Hepatocyte (in vitro differentiated cells): ENCODE data around the gene ZNF835. TPM values are rescaled to one million over a fixed set of nuclear protein-coding genes. Genes with fewer than 3 reads are reported as not detected.

Source experiments
- DNase-seq: peaks from one replicate; pipeline ENCODE4 v3.0.0-alpha.2; 2016; ENCODE audit warnings: low spot score
- H2AFZ ChIP-seq: fragments of 200-600 bp; sonication (generic); 2 replicates; pipeline ENCODE4 v1.6.0; 2016; ENCODE audit warnings: antibody characterized with exemption, mild to moderate bottlenecking
- H3K27ac ChIP-seq: fragments of 200-600 bp; sonication (generic); 2 replicates; pipeline ENCODE4 v1.5.1; 2016; ENCODE audit warnings: mild to moderate bottlenecking
- H3K27me3 ChIP-seq: fragments of 200-600 bp; sonication (generic); 2 replicates; pipeline ENCODE4 v1.6.1; 2016
- H3K36me3 ChIP-seq: fragments of 200-600 bp; sonication (generic); replicated peaks from 2 replicates; pipeline ENCODE4 v1.5.1; 2016; ENCODE audit warnings: low read depth; ENCODE audit not compliant: insufficient read depth
- H3K4me1 ChIP-seq: fragments of 200-600 bp; sonication (generic); 2 replicates; pipeline ENCODE4 v1.5.1; 2016; ENCODE audit warnings: mild to moderate bottlenecking, moderate library complexity; ENCODE audit not compliant: insufficient read depth
- H3K4me2 ChIP-seq: fragments of 200-600 bp; sonication (generic); 2 replicates; pipeline ENCODE4 v1.6.0; 2016
- H3K4me3 ChIP-seq: fragments of 200-600 bp; sonication (generic); 2 replicates; pipeline ENCODE4 v1.5.1; 2016; ENCODE audit warnings: mild to moderate bottlenecking
- H3K79me2 ChIP-seq: fragments of 200-600 bp; sonication (generic); 2 replicates; pipeline ENCODE4 v1.6.0; 2017; ENCODE audit warnings: mild to moderate bottlenecking
- H3K9me2 ChIP-seq: fragments of 200-600 bp; sonication (generic); replicated peaks from 2 replicates; pipeline ENCODE4 v1.6.0; 2017; ENCODE audit warnings: mild to moderate bottlenecking; ENCODE audit not compliant: insufficient read depth
- H3K9me3 ChIP-seq: fragments of 200-600 bp; sonication (generic); 2 replicates; pipeline ENCODE4 v1.5.1; 2016; ENCODE audit warnings: low read depth, mild to moderate bottlenecking
- H4K20me1 ChIP-seq: fragments of 200-600 bp; sonication (generic); 2 replicates; pipeline ENCODE4 v1.6.0; 2016; ENCODE audit warnings: mild to moderate bottlenecking; ENCODE audit not compliant: insufficient read depth, poor library complexity, severe bottlenecking
- CTCF ChIP-seq: fragments of 200-600 bp; sonication (generic); IDR thresholded peaks from 2 replicates; pipeline ENCODE4 v1.5.1; 2016; ENCODE audit warnings: antibody characterized with exemption, mild to moderate bottlenecking; ENCODE audit not compliant: poor library complexity
- EZH2 ChIP-seq: fragments of 200-600 bp; sonication (generic); IDR thresholded peaks from 2 replicates; pipeline ENCODE4 v1.6.1; 2016; ENCODE audit warnings: antibody characterized with exemption, mild to moderate bottlenecking, borderline replicate concordance
- EZH2phosphoT487 ChIP-seq: fragments of 200-600 bp; sonication (generic); IDR thresholded peaks from one replicate; pipeline ENCODE4 v1.6.1; 2018; ENCODE audit warnings: antibody characterized with exemption, mild to moderate bottlenecking, low read depth, moderate library complexity; ENCODE audit not compliant: unreplicated experiment, severe bottlenecking
- WGBS: methylation state at CpG from one replicate; pipeline ENCODE4 v1.1.6; 2016; ENCODE audit warnings: low lambda C conversion rate; ENCODE audit errors: missing lambda C conversion rate; 5-methylcytosine and 5-hydroxymethylcytosine counted together
- polyA plus RNA-seq: library from polyadenylated mRNA; unstranded; fragments of >200 nt; fragmentation: Nextera tagmentation; extraction: Ambion mirVana; gene quantifications from 2 replicates; pipeline ENCODE4 v1.2.1, GENCODE V29; 2016
- total RNA-seq: library from RNA; depleted of rRNA; stranded (reverse); fragments of >200 nt; gene quantifications from 2 replicates; pipeline ENCODE4 v1.2.3, GENCODE V29; 2014

Gene ZNF835
- total and polyA plus RNA-seq, 2 experiments from 2014 or later: not detected

GRCh38 chr19:56690670-56691069 lies 19.1 kb upstream of the ZNF835 start:
- Histone ChIP-seq H3K4me1 (no peaks in the 10 kb centered on the region), H3K36me3 (no peaks in the 10 kb centered on the region), H3K4me3 (no peak overlapping the region), H3K9me3 (no peaks in the 10 kb centered on the region), H3K27ac (no peak overlapping the region), H2AFZ (no peak overlapping the region), H3K4me2 (no peak overlapping the region), H3K27me3 (no peaks in the 10 kb centered on the region), H3K79me2 (no peaks in the 10 kb centered on the region), H4K20me1 (no peaks in the 10 kb centered on the region), H3K9me2 (no peaks in the 10 kb centered on the region)
- WGBS: 88% methylated on average over 10 of the region's 10 CpGs
- TF ChIP-seq EZH2 (no peak), EZH2phosphoT487 (no peak), CTCF (no peak)
- no peak for DNase-seq

GRCh38 chr19:56689198-56689597 lies 17.6 kb upstream of the ZNF835 start:
- no peaks in the 10 kb centered on the region for H3K79me2 ChIP-seq
- no peak overlapping the region for H3K4me3 ChIP-seq
- no peaks in the 10 kb centered on the region for H3K4me1 ChIP-seq
- H2AFZ ChIP-seq: no peak overlapping the region
- no peak for TF ChIP-seq EZH2phosphoT487
- no peak for TF ChIP-seq CTCF
- no peak for TF ChIP-seq EZH2
- no peaks in the 10 kb centered on the region for H3K9me3 ChIP-seq
- DNase-seq: no peak
- H3K36me3 ChIP-seq: no peaks in the 10 kb centered on the region
- H3K27ac ChIP-seq: no peak overlapping the region
- no peaks in the 10 kb centered on the region for H4K20me1 ChIP-seq
- H3K27me3 ChIP-seq: no peaks in the 10 kb centered on the region
- no peaks in the 10 kb centered on the region for H3K9me2 ChIP-seq
- 80% methylated on average over 10 of the region's 10 CpGs for WGBS
- H3K4me2 ChIP-seq: no peak overlapping the region

- WGBS: 79% methylated on average over 8 of the region's 8 CpGs
- H3K9me3 ChIP-seq: no peaks in the 10 kb centered on the region
- no peak for DNase-seq
Observed at GRCh38 chr19:56687031-56687430, 15.5 kb upstream of the ZNF835 start.

More at GRCh38 chr19:56687031-56687430, 15.5 kb upstream of the ZNF835 start:
- H3K9me2 ChIP-seq: no peaks in the 10 kb centered on the region
- no peak overlapping the region for H3K4me2 ChIP-seq
- no peak overlapping the region for H2AFZ ChIP-seq
- no peaks in the 10 kb centered on the region for H3K36me3 ChIP-seq
- H3K79me2 ChIP-seq: no peaks in the 10 kb centered on the region
- H3K4me3 ChIP-seq: no peak overlapping the region
- no peak overlapping the region for H3K27ac ChIP-seq
- TF ChIP-seq EZH2 (no peak), EZH2phosphoT487 (no peak), CTCF (no peak)
- no peaks in the 10 kb centered on the region for H3K4me1 ChIP-seq
- no peaks in the 10 kb centered on the region for H3K27me3 ChIP-seq
- H4K20me1 ChIP-seq: no peaks in the 10 kb centered on the region
